Measurements from ENCODE around the gene SNX30.

GRCh38 chr9:112747094-112747493, 3.5 kb upstream of the SNX30 start:
- TF ChIP-seq CTCF (IDR thresholded peaks at IDR 0.05) (no peak), POLR2AphosphoS5 (IDR thresholded peaks at IDR 0.05) (no peak)

Data from prostate gland (tissue), 2 donors.